GM18868 (cell line): ENCODE results near the gene KNTC1.
A peak's percentile ranks its signal among the peaks of the same experiment; 100 is the strongest.
"Not testable (repeated sequence)": the region's sequence is repeated elsewhere in the genome, so short reads cannot be mapped to it uniquely, and the experiment has no call there.

Experiments used
- ATAC-seq: cut with Tn5 transposase; IDR thresholded peaks from one replicate; pipeline ENCODE4 v1.9.1; 2021; ENCODE audit warnings: mild to moderate bottlenecking, moderate library complexity; ENCODE audit not compliant: unreplicated experiment

Gene KNTC1, protein sequence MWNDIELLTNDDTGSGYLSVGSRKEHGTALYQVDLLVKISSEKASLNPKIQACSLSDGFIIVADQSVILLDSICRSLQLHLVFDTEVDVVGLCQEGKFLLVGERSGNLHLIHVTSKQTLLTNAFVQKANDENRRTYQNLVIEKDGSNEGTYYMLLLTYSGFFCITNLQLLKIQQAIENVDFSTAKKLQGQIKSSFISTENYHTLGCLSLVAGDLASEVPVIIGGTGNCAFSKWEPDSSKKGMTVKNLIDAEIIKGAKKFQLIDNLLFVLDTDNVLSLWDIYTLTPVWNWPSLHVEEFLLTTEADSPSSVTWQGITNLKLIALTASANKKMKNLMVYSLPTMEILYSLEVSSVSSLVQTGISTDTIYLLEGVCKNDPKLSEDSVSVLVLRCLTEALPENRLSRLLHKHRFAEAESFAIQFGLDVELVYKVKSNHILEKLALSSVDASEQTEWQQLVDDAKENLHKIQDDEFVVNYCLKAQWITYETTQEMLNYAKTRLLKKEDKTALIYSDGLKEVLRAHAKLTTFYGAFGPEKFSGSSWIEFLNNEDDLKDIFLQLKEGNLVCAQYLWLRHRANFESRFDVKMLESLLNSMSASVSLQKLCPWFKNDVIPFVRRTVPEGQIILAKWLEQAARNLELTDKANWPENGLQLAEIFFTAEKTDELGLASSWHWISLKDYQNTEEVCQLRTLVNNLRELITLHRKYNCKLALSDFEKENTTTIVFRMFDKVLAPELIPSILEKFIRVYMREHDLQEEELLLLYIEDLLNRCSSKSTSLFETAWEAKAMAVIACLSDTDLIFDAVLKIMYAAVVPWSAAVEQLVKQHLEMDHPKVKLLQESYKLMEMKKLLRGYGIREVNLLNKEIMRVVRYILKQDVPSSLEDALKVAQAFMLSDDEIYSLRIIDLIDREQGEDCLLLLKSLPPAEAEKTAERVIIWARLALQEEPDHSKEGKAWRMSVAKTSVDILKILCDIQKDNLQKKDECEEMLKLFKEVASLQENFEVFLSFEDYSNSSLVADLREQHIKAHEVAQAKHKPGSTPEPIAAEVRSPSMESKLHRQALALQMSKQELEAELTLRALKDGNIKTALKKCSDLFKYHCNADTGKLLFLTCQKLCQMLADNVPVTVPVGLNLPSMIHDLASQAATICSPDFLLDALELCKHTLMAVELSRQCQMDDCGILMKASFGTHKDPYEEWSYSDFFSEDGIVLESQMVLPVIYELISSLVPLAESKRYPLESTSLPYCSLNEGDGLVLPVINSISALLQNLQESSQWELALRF (N-terminal part only)

GRCh38 chr12:122526683-122527477 is at the start of gene KNTC1, which contains the start of gene RSRC2:
TSS of gene KNTC1 (plus strand) at chr12:122527249. CDS start at chr12:122530064, 2,815 bp downstream.
TSS of gene RSRC2 (minus strand) at chr12:122526936. CDS start at chr12:122526853, 83 bp downstream.
- ATAC-seq: peak; percentile 92

- no peak for ATAC-seq
Measured at GRCh38 chr12:122480753-122481152, 46.3 kb upstream of the KNTC1 start.

DNA sequence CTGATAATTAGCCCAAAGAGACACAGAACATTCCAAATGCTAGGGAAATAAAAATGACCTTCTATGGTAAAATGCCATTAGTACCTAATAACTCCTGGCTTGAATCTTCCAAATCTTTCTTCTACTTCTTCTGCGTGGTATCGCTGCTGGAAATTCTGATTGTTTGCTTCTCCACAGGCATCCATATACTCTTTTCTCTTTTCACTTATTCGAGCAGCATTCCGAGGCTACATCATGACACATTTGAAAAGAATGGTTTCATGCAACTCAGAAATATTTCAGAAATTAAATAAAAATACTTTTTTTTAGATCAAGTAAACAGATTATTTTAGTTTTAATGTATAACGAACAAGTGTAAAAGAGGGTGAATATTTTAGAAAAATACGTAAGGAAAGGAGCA is 45.2 kb upstream of the KNTC1 start:
- ATAC-seq: no peak

DNA sequence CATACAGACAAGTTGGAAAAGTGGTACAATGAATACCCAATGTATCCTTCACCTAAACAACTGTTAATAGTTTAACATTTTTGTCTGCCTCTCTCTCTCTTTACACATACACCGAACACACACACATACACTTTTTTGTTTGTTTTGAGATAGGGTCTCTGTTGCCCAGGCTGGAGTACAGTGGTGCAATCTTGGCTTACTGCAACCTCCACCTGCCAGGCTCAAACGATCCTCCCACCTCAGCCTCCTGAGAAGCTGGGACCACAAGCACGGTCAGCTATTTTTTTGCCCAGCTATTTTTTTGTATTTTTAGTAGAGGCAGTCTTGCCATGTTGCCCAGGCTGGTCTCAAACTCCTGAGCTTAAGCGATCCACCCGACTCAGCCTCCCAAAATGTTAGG is 43.1 kb upstream of the KNTC1 start:
- no peak for ATAC-seq

- not testable (repeated sequence) for ATAC-seq
Measured at GRCh38 chr12:122484385-122484784, 42.7 kb upstream of the KNTC1 start.

DNA sequence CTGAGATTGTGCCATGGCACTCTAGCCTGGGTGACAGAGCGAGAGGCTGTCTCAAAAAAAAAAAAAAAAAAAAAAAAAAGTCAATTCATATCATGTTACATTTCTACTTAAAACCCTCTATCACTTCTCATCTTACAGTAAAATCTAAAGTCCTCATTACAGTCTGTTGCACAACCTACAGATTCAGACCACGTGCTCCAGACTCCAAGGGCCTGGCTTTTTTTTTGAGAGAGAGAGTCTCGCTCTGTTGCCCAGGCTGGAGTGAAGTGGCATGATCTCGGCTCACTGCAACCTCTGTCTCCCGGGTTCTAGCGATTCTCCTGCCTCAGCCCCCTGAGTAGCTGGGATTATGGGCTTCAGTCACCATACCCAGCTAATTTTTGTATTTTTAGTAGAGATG is 40.7 kb upstream of the KNTC1 start:
- ATAC-seq: not testable (repeated sequence)

DNA sequence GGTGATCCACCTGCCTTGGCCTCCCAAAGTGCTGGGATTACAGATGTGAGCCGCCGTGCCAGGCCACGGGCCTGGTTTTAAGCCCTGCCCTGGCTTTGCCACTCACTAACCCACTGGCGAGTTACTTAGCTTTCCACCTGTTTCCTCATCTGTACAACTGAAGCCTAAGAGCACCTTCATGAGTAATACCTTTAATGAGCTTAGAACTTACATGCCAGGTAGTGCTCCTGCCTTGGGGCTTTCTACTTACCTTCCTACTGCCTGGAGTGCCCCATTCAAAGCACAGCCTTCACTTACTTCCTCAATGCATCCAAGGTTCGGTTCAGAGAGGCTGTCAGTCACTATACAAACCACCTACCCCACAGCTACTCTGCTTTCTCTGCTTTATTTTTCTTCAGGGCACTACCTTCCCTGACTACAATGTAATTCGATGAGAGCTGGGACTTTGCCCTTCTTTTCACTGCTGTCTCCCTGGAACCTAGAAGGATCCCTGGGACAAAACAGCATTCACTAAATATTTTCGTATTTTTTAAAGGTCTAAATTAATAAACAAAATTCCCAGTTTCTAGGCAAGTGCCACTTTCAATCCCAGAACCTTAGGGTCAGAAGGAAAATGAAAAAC is 40.1 kb upstream of the KNTC1 start:
- ATAC-seq: no peak

DNA sequence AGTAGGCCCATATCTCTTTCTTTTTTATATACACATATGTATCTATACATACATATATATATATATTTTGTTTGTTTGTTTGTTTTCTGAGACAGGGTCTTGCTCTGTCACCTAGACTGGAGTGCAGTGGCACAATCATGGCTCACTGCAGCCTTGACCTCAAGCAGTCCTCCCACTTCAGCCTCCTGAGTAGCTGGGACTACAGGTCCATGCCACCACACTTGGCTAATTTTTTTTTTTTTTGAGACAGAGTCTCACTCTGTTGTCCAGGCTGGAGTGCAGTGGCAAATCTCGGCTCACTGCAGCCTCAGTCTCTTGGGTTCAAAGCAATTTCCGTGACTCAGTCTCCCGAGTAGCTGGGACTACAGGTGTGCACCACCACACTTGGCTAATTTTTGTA is 39.2 kb upstream of the KNTC1 start:
- not testable (repeated sequence) for ATAC-seq

DNA sequence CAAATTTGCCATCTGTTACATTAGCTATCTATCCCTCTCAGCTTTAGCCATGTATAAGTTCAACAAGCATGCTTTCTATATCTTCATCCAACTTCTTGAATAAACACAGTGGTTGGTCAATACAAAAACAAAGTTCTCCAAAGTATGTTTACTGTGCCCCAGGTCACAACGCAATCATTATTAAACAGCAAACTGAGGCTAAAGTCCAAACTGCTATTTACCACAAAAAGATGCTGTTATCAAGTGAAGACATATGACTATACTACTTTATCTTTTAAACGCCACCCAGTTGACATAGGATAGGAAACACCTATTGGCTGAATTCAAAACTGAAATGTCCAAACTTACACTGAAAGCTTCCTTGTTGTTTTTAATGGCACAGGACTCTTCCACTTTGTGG is 38.0 kb upstream of the KNTC1 start:
- ATAC-seq: no peak

- ATAC-seq: no peak
Measured at GRCh38 chr12:122491991-122492390, 35.1 kb upstream of the KNTC1 start.

- not testable (repeated sequence) for ATAC-seq
Measured at GRCh38 chr12:122493222-122493621, 33.8 kb upstream of the KNTC1 start.

GRCh38 chr12:122495258-122495657 is 31.8 kb upstream of the KNTC1 start:
- ATAC-seq: no peak

GRCh38 chr12:122499991-122500684 is 26.9 kb upstream of the KNTC1 start:
- ATAC-seq: peak; percentile 1

GRCh38 chr12:122500685-122501488 is 26.2 kb upstream of the KNTC1 start, which contains the start of gene ZCCHC8:
TSS of gene ZCCHC8 (minus strand) at chr12:122500932. CDS start at chr12:122500840, 92 bp downstream.
- peak; percentile 93 for ATAC-seq

DNA sequence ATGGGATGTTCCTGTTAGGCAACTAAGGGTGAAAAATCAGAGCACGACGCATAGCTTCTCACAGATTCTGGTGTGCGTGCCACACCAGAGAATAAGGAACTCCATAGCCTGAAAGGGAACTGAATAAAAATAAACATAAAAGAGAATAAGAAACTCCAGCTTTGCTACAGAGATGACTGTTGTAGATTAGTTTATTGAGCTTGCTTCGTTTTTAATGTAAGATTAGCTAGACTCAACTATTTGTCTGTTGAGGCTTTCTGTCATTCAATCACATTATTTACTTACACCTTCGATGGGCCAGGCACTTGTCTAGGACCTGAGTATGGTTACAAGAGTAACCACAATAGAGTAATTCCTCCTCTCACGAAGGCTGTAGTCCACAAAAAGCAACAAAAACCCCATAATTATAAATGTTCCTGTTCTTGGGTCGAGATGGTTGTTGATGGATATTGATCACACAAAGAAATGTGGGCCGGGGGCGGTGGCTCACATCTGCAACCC is 25.5 kb upstream of the KNTC1 start:
- no peak for ATAC-seq

DNA sequence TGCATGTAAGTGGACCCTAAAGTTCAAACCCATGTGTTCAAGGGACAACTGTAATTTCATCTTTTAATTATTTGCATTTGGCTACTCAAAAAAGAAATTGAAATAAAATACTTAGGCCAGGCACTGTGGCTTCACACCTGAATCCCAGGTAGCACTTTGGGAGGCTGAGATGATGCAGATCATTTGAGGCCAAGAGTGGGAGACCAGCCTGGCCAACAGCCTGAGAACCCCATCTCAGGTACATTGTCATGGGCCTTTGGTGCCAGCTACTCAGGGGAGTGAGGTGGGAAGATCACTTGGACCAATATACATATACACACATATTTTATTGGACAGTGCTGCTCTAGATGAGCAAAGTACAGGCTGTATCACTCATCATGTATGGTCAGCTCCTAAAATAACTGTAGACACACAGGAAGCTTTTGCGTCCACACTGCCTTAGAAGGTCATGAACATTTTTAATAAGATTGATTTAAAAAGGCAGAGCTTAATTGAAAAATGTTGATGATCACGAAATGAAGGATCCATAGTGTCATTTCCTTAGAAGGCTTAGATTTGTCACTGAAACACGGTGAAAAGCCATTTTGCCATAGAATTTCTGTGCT is 23.8 kb upstream of the KNTC1 start:
- no peak for ATAC-seq

DNA sequence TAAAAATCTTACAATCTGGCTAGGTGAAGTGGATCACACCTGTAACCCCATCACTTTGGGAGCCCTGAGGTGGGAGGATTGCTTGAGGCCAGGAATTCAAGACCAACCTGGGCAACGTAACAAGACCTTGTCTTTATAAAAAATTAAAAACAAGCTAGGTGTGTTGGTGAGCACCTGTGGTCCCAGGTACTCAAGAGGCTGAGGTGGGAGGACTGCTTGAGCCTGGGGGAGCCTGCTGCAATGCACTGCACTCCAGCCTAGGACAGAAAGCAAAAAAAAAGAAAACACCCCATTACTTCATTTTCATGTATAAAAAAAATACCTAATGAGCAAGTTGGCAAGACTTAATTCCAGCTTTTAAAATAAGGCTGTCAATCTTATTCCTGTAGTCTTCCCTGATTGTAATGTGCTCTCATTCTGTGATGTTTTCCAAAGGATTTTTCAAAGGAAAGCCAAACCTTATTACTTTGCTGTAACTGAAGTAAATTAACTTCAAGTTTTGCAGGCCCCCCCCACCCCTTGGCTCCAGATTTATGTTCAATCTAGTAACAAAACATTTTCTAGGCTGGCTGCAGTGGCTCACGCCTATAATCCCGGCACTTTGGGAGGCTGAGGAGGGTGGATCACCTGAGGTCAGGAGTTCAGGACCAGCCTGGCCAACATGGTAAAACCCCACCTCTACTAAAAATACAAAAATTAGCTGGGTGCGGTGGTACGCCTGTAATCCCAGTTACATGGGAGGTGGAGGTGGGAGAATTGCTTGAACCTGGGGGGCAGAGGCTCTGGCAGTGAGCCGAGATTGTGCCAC is 23.1 kb upstream of the KNTC1 start:
- ATAC-seq: no peak
